ENCODE measurements around the gene RAPH1.

RAPH1 gene

DNA sequence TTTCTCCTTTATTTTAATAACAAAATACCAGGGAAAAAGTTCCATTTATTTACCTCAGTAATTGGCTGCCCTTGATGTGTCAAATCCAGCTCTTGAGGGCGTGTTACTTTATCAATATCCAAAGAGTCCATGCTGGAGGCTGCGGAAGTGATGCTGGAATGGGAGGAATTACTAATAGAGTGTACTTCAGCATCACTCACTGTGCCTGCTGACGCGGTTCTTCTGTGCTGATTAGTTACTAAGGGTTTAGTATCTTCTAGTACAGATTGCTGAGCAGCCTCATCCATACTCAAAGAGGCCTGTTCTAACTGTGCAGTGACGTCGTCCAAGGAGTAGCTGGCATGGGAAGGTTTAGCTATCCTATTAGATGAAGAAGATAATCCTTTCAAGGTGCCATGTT, 45.6 kb downstream of the RAPH1 start:
- no peak overlapping the region for H3K4me3 ChIP-seq (ENCODE audit: low read depth, low read length)

DNA sequence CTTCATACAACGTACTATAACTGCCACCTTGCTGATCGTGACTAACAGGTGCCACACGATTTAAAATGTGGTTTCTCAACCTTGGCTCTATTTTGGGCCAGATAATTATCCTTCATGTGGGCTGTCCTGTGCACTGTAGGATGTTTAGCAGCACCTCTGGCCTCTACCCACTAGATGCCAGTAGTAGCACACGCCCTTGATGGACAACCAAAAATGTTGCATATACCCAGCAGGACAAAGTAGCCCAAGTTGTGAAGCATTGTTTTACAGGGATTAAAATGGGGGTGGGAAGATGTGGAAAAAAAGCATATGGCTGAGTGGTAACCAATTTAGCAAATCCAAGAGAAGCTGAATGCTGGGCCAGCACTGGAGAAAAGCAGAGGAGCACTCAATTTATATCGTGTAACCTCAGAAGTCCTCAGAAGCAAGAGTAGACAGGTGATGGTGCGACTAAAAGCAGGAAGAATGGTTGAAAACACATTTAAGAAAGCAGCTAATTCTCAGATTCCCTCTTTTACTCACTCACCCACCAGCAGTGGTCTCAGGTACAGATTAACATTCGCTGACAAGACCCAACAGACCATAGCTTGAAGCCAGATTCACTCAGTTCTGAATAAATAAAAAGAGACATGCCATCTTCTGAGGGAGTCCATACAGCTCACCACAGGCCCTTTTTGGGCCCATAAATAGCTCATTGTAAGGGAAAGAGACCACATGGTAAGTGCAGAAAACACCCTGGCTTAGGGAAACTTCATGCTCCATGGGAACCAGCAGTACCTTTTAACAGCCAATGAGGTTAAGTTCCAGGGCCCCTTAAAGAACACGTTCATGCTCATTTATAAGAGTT, 50.6 kb downstream of the RAPH1 start:
- no peak overlapping the region for H3K4me3 ChIP-seq (ENCODE audit: low read depth, low read length)

DNA sequence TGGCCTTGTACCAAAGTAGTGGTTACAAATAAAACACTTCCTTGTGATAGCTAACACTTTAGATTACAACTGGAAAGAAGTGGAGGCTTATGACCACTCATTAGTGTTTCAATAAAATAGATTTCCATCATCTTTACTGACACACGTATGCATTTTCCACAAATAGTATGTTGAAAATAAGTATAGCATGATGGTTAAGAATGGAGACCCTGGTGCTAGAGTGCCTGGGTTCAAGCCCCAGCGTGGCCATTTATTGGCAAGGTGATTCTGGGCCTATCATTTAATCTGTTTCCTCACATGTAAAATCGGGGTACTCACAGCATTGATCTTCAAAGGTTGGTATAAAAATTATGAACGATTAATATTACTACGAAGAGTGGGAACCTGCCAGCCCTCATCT, 54.5 kb downstream of the RAPH1 start:
- no peak overlapping the region for H3K4me3 ChIP-seq (ENCODE audit: low read depth, low read length)

DNA sequence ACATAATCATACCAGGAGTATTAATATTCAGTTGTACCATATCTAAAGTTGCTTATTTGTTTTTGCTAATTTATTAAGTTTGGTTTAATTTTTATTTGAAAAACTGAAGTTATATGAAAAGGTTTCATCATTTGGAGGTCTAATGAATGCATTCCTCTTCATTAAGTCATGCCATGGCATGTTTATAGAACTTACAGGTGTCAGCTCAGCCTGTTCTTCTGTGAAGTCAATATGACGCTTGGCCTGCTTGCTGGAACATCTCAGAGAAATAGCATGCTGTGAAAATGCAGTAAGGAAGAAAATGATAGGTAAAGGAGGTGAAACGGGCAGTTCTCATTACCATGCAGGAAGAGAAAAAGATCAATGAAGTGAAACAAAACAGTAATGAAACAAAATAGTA, 58.2 kb downstream of the RAPH1 start:
- no peak overlapping the region for H3K4me3 ChIP-seq (ENCODE audit: low read depth, low read length)

DNA sequence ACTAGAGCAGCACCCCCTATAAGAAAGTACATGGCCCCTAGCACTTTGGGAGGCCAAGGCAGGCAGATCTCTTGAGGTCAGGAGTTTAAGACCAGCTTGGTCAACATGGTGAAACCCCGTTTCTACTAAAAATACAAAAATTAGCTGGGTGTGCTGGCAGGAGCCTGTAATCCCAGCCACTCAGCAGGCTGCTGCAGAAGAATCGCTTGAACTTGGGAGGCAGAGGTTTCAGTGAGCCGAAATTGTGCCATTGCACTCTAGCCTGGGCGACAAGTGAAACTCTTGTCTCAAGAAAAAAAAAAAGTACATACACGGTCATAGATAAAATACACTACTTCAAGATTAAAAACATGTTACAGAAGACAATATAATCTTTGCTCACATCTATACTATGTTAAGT, 63.8 kb downstream of the RAPH1 start:
- H3K4me3 ChIP-seq (ENCODE audit: low read depth, low read length) = no peak overlapping the region

DNA sequence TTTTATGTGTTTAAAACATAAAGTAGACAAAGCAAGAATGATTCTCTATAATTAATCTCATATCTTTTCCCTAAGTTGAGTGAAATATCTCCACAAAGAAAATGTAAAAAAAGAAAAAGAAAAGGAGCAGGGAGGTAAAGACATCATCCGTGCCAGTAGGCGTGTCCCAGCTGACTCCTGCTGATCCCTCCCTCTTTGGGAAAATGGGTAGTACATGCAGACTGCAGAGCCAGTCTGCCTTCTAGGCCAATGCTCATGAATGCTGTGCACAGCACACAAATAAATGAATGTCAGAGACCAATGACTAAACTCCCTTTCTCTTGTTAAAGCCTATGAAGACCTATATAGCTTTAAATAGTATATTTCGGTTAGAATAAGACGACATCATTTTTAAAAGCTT, 64.7 kb downstream of the RAPH1 start:
- H3K4me3 ChIP-seq (ENCODE audit: low read depth, low read length) = no peak overlapping the region

DNA sequence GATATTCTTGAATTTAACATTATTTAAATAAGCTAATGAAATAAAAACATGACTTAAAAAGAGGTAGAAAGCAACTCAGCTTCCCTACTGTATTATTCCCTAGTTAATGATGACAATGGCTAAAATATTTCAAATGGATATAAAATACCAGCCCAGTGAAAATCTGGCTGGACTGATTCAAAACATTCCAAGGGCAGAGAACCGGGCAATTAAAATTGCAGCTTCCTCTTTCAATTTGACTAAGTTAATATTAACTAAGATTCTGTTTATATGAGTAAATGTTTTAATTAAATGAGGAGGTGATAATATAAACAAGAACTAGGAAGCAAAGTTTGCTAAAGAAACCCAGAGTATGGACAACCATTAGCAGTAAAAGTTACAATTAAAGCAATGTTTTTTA, 65.6 kb downstream of the RAPH1 start:
- no peak overlapping the region for H3K4me3 ChIP-seq (ENCODE audit: low read depth, low read length)

DNA sequence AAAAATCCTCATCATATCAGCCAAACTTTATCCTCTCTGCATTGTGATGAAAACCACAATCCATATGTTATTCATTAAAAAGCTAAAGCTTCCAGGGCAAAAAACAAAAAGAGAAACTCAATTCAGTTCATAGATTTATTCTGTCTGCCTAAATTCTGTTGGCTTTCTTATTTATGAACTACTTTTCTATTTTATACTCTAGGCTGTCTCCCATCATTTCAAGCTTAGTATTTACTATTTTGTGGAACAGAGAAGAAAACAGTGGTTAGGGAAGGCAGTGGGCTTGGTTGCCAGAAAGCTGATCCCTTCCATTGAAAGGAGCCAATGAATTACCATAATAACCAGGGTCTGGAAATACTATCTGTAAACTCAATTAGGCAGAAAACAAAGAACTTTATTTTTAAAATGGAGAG, 71.8 kb downstream of the RAPH1 start:
- H3K4me3 ChIP-seq (ENCODE audit: low read depth, low read length) = no peak overlapping the region

DNA sequence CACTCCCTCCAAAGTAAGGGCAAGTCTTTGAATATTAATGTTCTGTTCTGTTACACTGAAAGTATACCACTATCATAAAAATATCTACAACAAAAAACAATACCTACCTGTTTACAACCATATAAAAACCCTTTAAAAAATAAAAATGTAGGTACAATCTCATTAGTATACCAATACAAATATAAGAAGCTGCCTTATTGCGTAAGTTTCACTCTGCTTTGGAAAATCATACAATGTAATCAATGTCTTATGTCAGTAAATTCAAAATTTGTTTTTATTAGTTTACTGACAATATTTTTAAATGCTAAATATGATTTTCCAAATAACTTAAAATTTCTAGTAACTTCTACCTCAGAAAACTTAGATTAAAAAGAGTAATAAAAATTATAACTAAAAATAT, 72.8 kb downstream of the RAPH1 start:
- no peak overlapping the region for H3K4me3 ChIP-seq (ENCODE audit: low read depth, low read length)

DNA sequence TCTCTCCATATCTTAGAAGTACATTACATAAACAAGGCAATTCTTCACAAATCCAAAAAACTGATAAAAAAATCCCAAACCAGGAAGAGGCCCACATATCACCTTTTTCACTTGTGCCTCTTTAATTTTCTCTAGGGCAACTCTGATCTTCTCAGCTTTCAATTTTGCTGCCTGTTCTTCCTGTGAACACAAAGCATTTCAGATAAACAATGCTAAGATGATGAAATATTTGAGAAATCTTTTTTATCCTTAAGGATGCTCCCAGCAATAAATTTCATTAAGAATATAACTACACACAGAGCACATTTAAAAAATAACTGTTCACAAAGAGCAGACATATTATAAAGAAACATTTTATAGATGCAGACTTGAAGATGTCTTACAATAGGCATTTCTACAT, 73.4 kb downstream of the RAPH1 start:
- H3K4me3 ChIP-seq (ENCODE audit: low read depth, low read length) = no peak overlapping the region

DNA sequence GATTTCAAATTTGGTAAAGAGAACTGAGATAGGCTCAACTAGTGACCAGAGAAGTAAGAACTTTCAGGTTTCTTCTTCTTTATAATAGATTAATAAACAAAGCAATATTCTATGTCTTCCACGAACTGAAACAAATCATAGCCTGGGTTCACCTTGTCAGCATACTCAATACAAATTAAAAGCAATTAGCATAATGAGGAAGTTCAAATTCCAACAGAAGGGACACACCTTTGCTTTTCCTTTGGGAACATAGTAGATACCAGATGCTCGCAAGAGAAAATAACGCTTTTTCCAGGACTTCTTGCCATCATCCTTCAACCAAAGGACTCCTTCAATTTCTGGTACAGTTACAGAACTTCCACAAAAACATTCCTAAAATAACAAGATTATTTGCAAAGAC, 79.9 kb downstream of the RAPH1 start:
- H3K4me3 ChIP-seq (ENCODE audit: low read depth, low read length) = no peak overlapping the region

DNA sequence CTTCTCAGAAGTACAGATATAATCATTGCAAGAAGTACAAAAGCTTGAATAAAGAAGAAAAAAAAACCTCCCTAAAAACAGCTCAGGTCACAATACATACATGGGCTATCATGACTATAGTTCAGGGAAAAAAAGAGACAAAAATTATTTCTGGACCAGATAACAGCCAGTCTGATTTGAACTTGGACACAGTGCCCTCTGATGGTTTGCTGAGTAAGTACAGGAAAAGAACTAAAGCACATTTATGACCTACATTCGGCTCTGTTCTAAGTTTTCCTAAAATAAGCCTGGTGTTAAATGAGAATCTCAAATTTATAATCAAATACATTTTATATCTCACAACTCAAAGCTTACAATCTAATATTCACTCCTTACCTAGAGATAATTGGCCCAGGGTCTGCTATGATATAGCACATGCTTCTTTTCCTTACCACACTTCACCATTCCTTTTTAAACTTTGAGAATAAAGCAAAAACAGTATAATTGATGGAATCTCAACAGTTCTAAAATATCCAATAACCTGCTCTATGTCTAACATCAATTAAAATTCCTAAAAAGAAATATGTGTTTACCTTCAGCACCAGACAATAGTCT, 81.1 kb downstream of the RAPH1 start:
- H3K4me3 ChIP-seq (ENCODE audit: low read depth, low read length) = no peak overlapping the region

DNA sequence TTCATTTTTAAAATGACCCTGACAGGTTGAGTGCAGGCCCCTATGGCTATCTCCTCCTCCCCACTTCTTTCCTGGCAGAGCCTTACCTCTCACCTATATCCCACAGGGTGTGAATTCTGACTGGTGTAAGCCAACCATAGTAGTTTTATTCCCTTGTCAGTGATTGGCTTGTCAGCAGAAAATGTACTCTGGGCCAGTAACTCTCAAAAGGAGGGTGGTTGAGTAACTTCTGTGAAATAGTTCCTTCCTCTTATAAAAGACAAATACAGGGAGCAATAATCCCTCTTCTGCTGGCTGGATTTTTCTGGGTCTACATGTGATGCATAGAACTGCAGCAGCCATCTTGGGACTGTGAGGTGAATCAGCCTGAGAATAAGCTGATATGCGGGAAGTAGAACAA, 83.4 kb downstream of the RAPH1 start:
- no peak overlapping the region for H3K4me3 ChIP-seq (ENCODE audit: low read depth, low read length)

DNA sequence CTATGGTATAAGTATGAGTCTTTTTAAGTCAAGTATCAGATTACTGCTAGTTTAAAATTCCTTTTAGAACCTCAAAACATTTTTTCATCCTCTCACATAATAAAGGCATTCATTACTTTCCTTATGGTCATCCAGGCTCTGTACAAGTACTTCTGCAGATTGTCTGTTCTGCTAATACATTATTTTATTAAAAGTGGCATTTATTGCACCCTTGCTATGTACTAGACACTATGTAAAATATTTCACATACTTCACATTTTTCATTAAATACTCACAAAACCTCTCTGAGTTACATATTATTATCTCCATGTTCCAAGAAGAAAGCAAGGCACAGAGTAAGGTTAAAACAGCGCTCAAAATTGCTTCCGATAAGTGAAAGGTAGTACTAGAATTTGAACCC, 84.1 kb downstream of the RAPH1 start:
- no peak overlapping the region for H3K4me3 ChIP-seq (ENCODE audit: low read depth, low read length)

DNA sequence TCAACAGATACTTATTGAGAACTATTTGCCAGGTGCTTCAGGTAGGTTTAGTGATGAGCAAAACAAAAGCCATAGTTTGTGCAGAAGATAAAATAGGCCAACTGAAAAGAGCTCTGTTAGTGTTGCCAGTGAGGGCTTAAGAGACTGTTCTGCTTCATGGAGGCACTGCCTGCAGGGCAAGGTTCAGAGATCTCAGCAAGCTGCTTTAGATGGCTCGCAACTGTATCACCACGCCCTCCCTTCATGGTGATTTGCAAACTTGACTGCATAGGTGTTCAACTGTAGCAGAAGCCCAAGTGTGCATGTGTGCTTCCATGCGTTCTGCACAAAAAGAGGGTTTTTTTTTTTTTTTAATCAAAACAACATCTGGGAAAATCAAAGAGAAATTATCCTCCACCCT, 84.5 kb downstream of the RAPH1 start:
- H3K4me3 ChIP-seq (ENCODE audit: low read depth, low read length) = no peak overlapping the region

DNA sequence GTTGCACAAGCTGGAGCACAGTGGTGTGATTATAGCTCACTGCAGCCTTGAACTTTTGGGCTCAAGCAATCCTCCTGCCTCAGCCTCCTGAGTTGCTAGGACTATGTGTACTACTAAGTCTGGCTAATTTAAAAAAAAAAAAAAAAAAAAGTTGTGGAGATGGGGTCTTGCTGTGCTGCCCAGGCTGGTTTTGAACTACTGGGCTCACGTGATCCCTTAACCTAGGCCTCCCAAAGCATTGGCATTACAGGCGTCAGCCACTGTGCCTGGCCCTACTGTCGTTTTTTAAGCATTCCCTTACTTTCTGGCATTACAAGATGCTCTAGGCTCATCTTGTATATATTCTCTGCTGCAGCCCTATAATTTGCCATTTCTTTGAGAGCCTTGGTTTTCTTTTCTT, 88.3 kb downstream of the RAPH1 start:
- no peak overlapping the region for H3K4me3 ChIP-seq (ENCODE audit: low read depth, low read length)

DNA sequence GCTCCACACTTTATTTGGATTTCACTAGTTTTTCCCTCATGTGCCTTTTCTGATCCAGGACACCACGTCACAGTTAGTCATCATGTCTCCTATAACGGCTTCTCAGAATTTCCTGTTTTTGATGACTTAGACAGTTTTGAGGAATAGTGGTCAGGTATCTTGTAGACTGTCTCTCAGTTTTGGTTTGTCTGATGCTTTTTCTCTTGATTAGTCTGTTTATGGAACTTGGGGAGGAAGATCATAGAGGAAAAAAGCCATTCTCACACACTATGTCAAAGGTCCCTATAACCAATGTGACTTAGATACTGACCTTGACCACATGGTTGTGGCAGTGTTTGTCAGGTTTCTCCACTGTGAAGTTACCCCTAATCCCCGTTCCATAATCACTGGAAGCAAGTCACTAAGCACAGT, 89.0 kb downstream of the RAPH1 start:
- no peak overlapping the region for H3K4me3 ChIP-seq (ENCODE audit: low read depth, low read length)

DNA sequence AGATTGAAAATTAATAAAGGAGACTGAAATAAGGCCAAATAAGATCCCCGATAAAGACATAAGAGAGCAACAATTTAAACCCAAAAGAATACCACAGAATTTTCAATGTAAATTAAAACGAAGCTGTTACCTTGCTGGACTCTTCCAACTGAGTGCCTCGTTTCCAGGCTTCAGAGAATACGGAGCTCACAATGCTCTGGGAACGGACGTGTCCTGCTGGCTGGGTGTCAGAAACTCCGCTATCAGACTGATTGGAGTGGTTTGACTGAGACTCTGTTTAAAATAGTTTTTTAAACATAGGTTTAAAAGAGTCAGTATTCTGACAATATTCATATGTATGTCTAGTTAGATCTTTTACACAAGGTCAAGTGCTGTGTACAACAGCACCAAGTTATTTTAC, 90.4 kb downstream of the RAPH1 start:
- H3K4me3 ChIP-seq (ENCODE audit: low read depth, low read length) = no peak overlapping the region

DNA sequence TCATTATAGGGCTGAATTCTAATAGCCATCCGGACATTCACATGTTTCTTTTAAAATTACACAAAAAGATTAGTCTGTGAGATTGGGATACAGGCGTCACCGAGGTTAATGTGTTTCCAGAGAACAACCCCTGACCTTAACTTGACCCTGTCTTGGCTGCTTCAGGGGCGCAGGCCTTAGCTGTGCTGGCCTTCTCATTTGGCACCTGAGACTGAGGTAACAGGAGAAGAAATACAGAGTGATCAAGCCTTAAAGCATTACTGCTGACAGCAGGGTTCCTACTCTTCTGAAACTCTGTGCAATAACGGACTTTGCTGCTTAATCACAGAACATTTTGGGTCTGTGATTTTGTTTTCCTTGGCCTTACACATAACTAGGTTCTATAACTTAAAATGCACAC, 92.6 kb downstream of the RAPH1 start:
- no peak overlapping the region for H3K4me3 ChIP-seq (ENCODE audit: low read depth, low read length)

DNA sequence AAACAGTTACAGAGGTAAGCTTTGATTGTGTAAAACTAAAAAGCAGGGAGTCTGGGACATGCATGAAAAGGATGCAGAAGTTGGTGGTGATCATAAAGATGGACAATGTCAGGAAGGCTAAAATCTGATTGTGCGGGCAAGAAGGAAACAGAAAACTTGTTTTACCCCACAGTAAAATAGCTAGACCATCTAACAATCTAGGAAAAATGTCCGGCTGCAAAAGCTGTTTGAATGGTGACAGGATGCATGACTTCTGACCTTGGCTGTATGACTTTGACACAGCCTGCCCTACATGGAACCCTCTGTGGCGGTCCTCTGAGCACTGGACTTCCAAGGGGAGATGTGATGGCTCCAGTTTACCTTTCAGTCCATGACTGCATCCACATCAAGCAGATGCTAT, 93.6 kb downstream of the RAPH1 start:
- no peak overlapping the region for H3K4me3 ChIP-seq (ENCODE audit: low read depth, low read length)

DNA sequence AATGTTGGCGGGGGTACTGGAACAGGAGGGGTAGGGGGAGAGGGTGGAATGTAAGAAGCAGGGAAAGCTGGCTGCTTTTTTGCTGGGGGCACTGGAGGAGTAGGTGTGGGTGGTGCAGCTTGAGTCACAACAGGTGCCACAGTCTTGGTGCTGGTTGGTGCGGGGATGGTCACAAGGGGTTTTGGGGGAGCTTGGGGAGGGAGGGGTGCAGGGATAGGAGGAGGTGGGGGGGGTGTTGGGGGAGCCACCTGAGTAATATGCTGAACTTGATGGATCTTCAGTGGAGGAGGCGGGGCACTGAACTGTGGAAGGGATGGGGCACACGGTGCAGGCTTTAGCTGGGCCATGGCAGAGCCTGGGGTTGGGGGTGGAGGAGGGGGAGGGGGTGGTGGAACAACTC, 94.4 kb downstream of the RAPH1 start:
- no peak overlapping the region for H3K4me3 ChIP-seq (ENCODE audit: low read depth, low read length)

DNA sequence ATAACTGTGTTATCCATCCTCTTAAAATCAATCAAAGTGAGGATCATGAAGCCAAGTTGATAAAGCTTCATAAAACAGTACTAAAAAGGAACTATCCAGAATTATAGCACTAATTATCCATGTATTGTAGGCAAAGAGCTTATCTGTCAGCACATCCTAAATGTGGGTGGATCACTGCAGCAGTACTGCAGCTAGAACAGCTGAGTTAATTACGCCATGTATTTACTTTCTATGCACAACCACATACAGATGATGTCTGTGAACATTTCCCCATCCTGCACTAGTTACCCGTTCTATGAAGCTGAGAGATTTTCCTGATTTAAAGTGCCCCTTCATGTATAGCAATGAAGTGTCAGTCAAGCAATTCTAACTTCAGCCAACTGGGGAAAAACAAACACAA, 96.6 kb downstream of the RAPH1 start:
- H3K4me3 ChIP-seq (ENCODE audit: low read depth, low read length) = no peak overlapping the region

DNA sequence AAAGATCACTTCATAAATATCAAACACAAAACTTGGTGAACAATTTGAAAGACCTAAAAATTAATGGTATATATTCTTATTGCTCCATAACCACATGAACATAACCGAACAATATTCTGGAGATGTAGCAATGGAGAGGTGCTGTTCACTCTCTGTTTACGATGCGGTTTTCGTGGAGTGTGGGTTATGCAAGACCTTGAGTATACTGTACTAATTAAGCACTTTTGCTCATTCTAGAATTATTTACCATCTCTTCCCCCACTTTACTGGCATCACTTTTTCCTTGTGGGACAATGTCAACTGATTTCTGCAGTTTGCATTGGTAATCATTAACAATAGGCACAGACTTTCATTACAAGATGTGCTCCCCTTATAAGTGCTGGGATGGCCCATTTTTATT, 97.6 kb downstream of the RAPH1 start:
- H3K4me3 ChIP-seq (ENCODE audit: low read depth, low read length) = no peak overlapping the region

Data from iPS-11a (cell line).